ENCODE results near the gene AGPAT3.
"Not testable (repeated sequence)": the region's sequence is repeated elsewhere in the genome, so short reads cannot be mapped to it uniquely, and the experiment has no call there.

The AGPAT3 gene

GRCh38 chr21:43885721-43886120, 20.7 kb downstream of the AGPAT3 start:
- DNase-seq: no peak

- no peak for DNase-seq
These were observed 21.5 kb downstream of the AGPAT3 start for GRCh38 chr21:43886565-43886964.

- DNase-seq: no peak
These were observed 24.0 kb downstream of the AGPAT3 start for GRCh38 chr21:43889069-43889468.

GRCh38 chr21:43890042-43890441, 25.0 kb downstream of the AGPAT3 start:
- DNase-seq: no peak

- DNase-seq: no peak
These were observed 27.3 kb downstream of the AGPAT3 start for GRCh38 chr21:43892334-43892733.

GRCh38 chr21:43892984-43893535, 28.0 kb downstream of the AGPAT3 start:
- DNase-seq: no peak

GRCh38 chr21:43893536-43894205, 28.6 kb downstream of the AGPAT3 start:
- no peak for DNase-seq

GRCh38 chr21:43894206-43894577, 29.2 kb downstream of the AGPAT3 start:
- no peak for DNase-seq

- no peak for DNase-seq
These were observed 30.2 kb downstream of the AGPAT3 start for GRCh38 chr21:43895196-43895595.

- not testable (repeated sequence) for DNase-seq
These were observed 31.8 kb downstream of the AGPAT3 start for GRCh38 chr21:43896696-43897299.

- DNase-seq: no peak
These were observed 34.5 kb downstream of the AGPAT3 start for GRCh38 chr21:43899307-43900077.

- no peak for DNase-seq
These were observed 35.0 kb downstream of the AGPAT3 start for GRCh38 chr21:43900078-43900385.

GRCh38 chr21:43900690-43901089, 35.7 kb downstream of the AGPAT3 start:
- DNase-seq: no peak

GRCh38 chr21:43902441-43902840, 37.4 kb downstream of the AGPAT3 start:
- no peak for DNase-seq

GRCh38 chr21:43903451-43904091, 38.5 kb downstream of the AGPAT3 start:
- no peak for DNase-seq

GRCh38 chr21:43904331-43904781, 39.3 kb downstream of the AGPAT3 start:
- DNase-seq: no peak

- no peak for DNase-seq
These were observed 40.9 kb downstream of the AGPAT3 start for GRCh38 chr21:43905726-43906455.

GRCh38 chr21:43906585-43907370, 41.8 kb downstream of the AGPAT3 start:
- DNase-seq: no peak

- no peak for DNase-seq
These were observed 42.7 kb downstream of the AGPAT3 start for GRCh38 chr21:43907751-43908150.

- DNase-seq: no peak
These were observed 43.1 kb downstream of the AGPAT3 start for GRCh38 chr21:43908167-43908566.

GRCh38 chr21:43909741-43910400, 44.8 kb downstream of the AGPAT3 start:
- DNase-seq: no peak
